Central memory CD4-positive, alpha-beta T cell (primary cell): ENCODE results near the gene XPO4.

ENCODE experiments used
- DNase-seq: peaks from one replicate; pipeline ENCODE4 v3.0.0; 2022

XPO4 gene

DNA sequence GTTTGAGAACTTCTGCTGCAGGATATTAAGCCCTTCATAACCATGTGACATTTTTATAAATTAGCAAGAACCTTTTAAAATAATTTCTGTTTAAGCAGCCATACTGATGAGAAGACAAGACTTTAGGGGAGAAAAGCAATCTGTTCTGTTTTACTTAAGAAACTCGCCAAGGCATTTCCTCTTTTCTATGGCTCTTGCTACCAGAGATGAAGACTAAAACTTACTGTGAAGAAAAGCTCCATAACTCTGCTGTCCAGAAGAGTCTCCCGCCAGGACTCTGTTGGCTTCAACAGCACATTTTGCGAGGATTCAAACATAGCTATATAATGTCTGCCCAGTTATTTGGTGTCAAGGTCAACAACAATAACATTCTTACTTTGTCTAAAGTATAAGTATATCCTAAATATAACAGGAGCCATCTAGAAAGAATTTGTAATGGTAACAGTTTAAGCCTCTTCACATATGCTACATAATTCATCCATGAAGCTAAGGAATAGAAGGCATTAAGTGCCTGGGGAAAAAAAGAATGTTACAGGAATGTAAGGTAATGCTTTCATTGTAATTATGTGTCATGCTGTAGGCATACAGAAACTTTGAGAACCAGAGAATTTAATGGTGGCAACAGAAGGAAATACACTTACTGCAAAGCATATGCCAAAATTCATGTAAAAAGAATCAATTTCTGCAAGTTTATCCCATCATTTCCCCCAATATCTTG is 75.5 kb downstream of the XPO4 start:
- no peak for DNase-seq

DNA sequence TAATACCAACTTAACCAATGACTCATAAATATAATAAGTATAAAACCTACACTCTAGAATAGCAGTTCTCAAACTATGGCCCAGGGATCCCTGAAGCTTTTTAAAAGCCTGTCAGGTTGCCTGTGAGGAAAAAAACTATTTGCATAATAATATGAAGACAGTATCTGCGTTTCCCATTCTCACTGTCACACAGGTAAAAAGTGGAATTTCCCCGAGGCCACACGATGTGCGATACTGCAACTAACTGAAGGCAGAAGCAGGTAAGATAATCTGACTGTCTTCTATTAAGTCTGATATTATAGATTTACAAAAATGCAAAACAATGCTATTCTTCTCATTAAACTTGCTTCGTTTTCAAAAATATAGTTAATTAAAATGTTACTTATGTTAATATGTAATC is 76.2 kb downstream of the XPO4 start:
- no peak for DNase-seq

DNA sequence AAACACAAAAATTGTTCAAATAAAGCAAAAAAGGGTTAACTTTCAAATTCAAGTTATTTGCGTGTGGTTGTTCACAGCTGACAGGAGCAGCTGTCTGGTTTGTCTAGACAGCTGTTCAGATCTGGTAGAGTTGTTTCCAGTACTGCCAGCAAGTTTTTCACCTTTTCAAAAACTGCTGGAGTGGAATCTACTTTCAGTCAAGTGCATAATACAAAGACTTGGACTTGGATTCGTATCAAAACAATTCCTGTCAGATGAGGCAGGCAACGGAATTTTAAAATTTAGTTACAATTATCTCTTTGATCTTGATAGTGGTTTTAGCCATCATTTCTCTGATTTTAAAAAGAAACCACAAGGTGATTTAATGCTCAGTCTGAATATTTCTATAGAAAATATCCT is 77.1 kb downstream of the XPO4 start:
- DNase-seq, result no peak

DNA sequence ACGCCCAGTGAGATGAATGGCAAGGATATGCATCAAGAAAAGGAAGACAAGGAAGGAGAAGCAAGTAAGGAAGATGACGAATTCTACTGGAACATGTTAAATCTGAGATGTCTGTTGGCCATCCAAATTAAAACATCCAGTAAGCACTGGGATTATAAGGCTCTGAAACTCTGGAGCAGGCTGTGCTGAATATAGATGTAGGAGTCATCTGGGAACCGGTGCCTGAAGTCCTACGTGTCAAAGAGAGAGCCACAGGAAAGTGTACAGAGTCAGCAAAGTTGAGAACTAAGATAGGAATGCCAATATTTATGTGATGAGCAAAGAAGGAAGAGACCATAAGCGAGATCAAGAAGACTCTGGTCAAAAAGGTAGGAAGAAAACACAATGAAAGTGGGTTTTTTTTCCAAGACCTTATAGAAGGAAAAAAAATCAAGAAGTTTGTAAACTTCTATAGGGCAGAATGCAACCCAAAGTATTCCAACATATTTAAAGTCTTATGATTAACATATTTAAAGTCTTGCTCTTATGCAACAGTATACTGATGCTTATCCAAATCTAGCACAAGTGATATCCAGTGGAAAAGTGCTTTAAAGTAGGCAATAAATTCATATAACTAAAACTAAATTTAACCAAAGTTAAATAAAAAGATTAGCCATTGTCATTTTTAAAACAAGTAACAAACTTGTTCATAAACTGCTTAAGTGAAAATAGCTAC is 77.6 kb downstream of the XPO4 start:
- DNase-seq, result no peak

DNA sequence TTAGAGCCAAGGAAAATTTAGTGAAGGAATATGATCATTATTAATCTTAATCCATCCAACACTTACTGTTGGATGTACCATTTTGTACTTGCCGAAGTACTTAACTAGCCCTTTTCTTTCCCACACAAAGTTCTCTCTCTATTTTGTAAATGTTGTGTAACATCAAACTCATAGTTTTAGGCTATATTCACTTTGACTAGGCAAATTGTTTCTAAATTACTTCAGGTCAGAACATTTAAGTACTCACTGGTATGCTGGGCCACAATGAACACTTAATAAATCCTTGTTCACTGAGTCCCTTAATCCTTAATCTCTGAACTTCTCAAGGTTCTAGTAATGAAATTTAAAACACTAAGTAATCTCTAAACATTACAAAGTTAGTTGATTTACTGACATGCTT is 79.5 kb downstream of the XPO4 start:
- DNase-seq, result no peak

DNA sequence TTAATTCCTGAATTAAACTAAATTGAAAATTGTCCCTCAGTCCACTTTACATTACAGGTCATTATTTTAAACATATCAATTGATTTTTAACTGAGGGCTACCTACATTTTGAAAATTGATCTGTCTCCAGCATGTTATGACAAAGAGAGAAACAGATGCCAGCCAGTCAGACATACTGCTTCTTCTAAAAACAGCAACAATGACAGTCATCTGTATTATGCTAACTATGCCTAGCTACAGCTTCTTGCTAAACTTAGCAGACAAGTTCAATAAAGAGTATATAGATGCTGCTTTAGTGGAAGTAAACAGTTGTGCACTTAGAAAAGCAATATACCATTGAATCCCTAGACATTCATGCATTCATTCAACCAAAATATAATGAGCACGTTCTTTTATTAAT is 80.1 kb downstream of the XPO4 start:
- DNase-seq, result no peak

DNA sequence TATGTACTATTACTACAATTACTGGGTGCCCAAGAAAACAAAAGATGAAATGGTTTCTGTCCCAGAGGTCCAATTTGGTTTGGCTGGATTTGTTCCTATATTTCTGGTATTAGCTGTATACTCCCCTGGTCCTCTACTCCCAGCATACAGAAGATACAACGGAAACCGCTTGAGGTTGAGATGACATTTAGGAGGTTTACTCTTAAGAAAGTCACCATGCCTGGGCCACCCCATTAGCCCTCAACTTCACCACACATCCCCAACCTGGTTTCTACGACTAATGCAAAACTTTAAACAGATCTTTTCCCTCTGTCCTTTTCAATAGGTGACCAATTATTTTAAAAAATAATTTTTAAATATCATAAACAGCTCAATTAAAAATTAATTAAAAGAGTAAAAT is 82.8 kb downstream of the XPO4 start:
- no peak for DNase-seq

DNA sequence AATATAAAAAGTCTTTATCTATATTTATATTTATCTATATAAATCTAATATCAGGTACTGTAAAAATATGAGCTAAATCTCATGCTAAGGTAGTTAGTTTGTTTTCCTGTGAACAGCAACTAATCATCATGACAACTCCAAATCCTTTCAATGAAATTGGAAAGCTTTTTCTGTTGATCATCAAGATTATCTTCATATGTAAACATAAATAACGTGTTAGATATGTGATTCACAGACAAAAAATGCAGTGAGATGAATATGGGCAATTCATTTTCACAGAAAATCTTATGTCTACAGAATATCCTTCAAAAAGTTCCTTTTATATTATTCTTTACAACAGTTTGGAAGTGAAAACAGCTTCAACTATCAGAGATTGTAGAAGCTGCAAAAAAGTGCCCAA is 87.1 kb downstream of the XPO4 start:
- DNase-seq, result no peak

DNA sequence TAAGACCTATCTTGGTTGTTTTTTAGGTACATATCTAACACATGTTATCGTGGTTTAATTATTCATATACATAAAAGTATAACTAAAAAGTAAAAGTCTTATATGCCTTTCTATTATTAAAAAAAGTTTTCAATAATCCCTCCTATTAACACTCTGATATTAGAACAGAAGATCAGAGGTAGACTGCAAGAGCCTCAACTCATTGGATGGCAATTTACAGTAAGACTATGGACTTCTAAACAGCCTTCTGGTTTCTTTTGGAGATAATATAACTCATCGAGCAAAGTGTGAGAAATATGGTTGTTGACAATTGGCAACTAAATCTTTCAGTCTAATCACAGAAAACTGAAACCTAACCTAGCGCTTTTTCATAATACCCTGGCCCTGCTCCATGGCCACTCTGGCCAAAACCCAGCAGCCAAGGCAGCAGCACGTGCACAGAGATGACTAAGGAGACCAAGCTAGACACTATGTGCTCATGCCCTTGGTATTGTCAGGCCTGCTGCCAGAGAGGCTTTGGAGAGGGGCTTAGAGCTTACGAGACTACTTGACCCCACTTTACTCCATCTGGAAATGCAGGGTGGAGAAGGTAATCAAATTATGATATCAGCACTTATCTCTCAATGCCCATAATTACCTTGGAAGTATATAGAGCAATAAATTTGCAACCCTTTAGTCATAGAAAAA is 88.2 kb downstream of the XPO4 start:
- no peak for DNase-seq

DNA sequence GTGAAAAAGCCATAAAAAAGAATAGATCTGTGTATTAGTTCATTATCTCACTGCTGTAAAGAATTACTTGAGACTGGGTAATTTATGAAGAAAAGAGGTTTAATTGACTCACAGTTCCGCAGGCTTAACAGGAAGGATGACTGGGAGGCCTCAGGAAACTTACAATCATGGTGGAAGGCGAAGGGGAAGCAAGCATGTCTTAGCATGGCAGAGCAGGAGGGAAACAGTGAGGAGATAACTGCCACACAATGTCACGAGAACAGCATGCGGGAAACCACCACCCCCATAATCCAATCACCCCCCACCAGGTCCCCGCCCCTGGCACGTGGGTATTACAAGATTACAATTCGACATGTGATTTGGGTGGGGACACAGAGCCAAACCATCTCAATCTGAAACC is 89.7 kb downstream of the XPO4 start:
- no peak for DNase-seq

DNA sequence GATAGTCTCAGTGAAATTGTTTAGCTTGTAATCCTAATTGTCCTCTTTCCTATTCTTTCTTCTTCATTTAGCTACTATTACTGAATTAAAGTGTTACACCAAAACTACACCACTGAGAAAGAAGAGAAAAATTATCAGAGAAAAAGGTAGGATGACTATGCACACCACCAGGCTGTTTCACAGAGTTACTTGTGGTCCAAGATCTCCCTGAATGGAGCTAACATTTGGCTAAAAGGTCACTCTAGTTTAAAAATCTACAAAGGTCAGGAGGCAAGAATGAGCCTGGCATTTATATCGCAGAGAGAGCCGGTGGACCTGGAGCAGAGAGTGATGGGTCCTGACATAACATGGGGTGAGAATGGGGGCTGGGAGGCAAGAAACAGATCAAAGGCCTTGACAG is 91.7 kb downstream of the XPO4 start:
- DNase-seq, result no peak

DNA sequence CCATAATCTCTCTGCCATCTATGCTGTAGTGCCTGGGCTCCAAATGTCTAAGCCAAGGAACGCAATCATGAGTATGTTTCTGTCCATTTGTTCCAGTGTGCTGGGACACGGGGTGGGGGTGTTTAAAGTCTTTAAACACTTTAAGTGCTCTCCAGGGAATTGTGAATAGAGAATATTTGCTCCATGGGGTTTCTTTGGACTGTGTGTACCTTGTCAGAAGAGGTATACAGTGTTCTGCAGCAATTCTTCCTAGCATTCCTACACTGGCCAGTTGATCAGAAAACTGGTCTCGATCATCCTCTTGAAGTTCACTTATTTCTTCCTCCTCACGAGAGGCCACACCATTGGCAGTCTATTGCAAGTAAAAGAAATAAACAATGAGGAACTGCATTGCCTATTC is 93.7 kb downstream of the XPO4 start:
- no peak for DNase-seq

DNA sequence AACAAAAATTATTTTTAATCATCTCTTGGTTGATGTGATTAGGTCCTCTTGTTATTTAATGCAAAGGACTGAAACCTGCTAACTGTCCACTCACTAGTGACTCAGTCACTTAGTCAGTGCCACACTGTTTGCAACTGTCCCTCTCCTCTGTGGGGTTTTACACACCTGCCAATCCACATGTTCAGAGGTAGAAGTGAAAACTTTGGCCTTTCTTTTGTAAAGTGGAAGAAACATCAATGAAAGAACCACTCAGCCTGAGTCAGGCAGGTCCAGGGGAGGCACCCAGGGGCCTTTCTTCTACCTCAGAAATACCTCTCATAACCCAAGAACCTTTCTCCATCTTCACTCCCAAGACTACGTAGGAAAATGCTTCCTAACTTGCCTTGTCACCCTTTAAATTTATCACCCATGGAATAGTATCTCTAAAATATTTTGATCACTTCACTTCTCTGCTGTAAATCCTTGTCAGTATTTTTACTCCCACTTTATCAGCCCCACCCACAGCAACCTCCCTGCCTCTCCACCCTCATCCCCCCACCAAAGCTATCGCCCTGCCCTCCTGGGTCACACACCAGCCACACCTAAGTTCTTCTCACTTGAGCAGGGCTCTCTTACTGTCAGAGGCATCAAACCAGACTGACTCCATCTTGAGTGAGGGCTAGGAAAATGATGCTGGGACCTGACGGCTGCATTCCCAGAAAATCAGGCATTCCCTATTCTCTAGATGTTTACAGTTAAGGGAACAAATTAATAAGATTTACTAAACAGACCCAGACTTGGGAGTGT is 99.2 kb downstream of the XPO4 start:
- DNase-seq, result no peak

DNA sequence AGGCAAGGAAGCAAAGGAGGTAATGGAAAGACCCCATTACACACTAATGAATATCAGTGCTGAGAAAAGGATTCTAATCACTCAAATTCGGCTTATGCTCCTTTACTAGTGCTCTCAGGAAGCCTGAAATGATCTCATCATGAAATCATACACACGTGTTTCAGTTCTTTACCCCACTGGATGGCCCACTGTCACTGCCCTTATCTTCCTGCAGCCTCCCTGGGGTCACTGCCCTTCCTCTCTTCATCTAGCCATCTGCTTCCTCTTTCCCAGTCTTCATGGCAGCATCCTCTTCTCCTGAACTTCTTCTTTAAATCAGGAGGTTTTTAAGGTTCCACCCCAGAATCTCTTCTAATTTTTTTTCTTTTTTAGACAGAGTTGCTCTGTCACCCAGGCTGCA is 100.8 kb downstream of the XPO4 start:
- DNase-seq, result no peak

DNA sequence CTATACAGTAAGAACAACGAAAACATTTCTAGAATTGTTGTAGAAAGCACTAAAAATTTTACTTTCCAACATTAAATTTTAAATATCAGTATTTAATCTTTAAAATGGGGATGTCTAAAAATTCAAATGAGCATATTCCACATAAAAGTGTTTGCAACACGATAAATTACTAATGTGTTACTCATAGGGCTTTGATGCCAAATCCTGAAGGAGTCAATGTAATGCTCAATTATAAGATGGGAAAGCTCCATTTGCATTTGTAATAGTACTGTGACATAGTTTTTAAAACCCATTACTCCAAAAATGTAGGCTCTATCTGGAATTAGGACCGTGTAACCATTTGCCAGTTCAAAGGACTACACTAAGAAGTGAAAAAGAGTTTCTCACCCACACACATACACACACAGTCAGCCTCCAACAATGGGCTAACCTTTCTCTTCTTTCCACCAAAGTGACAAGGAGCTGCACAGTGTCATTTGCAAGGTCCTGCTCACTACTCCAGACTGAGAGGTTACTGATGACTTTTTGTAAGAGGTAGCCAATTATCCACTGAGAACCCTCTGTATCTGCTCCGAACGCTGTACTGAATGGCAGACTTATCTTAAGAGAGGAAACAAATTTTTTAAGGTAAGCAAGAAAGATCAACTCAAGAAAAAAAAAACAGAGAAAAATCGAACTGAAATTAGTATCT is 102.7 kb downstream of the XPO4 start:
- DNase-seq, result no peak

DNA sequence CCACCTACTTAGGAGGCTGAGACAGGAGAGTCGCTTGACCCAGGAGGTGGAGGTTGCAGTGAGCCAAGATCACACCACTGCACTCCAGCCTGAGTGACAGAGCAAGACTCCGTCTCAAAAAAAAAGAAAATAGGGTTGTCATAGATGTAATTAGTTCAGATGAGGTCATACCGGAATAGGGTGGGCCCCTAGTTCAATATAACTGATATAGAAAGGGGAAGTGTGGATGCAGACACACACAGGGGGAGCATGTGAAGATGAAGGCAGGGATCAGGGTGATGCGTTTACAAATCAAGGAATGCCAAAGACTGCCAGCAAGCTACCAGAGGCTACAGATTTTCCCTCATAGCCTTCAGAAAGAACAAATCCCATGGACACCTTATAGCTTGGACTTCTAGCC is 104.5 kb downstream of the XPO4 start:
- no peak for DNase-seq

DNA sequence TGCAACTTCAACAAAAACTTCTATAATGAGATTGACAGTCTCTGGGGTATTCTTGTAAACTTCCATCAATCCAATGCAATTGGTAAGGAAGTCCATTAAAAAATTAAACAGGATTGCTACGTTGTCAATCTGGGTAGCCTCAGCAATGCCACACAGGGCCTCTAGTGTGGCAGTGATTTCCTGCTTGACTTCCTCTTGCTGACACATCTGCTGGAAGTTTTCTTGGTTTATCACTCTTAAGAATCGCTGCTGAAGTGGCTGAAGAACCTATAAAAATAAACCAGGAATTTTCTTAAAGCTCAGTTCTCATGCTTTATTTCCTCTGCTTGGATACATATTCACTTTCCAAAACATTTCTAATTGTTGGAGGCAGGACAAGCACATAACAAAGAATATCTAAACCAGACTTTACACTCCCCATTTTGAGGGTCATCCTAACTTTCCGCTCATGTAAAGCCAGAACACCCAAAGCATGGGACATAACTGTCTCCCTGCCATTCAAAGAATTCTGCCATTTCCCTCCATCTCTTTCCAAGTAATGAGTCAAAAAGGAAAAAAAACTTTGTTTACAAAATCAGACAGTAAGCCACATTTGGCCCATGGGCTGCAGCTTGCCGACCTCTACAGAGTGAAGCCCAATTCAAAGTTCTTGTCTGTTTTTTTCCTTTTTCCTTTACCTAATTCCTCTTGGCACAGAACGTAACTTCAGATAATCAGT is 105.6 kb downstream of the XPO4 start:
- no peak for DNase-seq

DNA sequence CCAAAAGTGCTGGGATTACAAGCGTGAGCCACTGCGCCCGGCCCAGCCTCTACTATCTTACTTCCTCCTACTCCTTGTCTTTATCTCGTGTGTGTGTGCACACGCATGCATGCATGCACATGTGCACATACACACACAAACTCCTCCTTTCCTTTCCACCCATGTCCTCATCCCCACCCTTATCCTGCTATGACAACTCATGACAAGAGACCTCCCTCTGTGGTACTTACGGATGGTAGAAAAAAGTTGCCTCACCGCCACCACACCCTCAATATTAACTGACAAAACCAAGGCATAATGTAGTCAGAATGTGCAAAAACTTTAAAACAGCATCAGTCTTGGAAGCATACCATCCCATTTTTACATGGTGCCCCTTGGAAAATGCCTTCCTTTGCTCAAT is 112.9 kb downstream of the XPO4 start:
- DNase-seq, result no peak

DNA sequence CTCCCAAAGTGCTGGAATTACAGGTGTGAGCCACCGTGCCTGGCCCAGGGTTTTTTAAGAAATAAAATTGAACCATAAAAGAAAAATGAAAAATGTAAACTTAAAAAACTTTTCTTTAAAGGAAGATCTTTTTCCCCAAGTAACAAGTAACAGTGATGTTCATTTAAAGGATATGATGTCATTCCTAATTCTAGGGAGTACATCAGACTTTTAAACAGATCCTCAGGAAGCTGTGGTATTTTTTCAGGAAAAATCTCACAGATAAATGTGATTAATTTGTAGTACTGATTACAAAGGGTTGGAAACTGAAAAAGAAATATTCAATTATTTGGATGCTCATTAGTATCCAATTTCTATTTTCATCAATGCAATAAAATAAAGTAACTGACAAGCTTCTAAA is 114.2 kb downstream of the XPO4 start:
- DNase-seq, result no peak

DNA sequence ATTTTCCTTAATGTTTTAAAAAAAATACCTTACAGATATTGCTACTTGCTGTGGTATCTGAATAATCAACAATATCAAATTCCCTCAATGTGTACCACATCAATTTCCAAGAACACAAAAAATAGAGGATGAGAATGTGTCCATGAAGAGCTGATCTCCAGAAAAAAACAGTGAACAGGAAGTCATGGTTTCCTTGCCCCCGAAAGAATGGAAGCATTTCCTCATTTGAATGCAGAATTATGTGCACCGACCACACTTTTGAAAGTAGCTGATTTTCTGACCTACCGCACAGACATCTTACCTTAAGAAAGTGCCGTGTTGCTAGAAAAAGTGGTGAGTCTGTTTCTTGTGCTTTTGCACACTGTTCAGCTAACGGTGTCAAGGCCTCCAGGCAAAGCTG is 115.4 kb downstream of the XPO4 start:
- DNase-seq, result no peak

DNA sequence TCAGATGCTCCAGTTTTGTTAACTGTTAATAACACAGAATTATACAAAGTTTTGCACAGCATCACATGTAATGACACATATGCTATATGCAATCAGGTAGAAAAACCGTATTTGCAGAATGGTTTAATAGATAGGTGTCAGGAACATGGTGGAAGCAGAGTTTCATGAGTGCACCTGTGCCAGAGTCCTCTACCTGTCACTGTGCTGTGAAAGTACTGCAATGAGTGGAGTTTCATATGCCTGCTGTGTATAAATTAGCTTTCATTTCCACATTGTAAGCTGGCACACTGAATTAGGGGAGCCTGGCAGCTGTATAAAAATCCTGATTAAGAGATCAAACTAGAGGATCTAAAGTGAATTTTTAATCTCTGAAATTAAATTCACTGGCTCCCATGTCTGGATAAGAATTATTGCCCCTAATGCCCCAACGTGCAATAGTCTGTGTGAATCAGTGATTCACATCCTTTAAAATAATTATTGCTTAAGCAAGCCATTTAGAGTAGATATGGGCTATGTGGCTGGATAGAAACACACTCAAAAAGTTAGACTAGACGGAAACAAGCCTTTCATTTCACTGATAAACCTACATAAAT is 120.3 kb downstream of the XPO4 start:
- DNase-seq, result no peak

DNA sequence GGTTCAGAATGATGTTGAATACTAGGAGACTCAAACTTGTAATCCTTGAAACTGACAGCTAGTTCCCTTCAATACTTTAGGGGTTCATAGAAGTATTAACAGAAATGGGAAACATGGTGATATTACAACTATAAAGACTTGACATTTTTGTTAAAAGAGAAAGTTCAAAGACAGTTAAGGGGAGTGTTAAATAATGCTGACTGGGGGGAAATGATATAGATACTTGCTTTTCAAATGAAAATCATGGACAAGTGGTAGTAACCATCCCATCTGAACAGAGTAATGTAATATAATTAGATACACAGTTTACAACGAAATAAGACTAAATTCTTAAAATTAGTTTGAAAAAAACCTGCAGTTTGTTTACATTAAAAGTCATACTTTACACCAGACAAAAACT is 122.2 kb downstream of the XPO4 start:
- no peak for DNase-seq
